H9 (cell line): ENCODE data around the gene CATSPER1. TPM values are rescaled to one million over a fixed set of nuclear protein-coding genes. Genes with fewer than 3 reads are reported as not detected.
A peak's percentile ranks its signal among the peaks of the same experiment; 100 is the strongest.

ENCODE experiments used
- DNase-seq: peaks from one replicate; pipeline ENCODE4 v3.0.0-alpha.2; 2017
- H2AFZ ChIP-seq: one replicate; pipeline ENCODE4 v1.6.1; 2013; ENCODE audit warnings: mild to moderate bottlenecking, low read length, control low read depth, moderate library complexity
- H2AK5ac ChIP-seq: 2 replicates; pipeline ENCODE4 v1.6.1; 2013; ENCODE audit warnings: low read length, control low read depth, mixed read lengths; ENCODE audit not compliant: insufficient read length
- H2BK120ac ChIP-seq: one replicate; pipeline ENCODE4 v1.6.1; 2013; ENCODE audit warnings: low read depth, mild to moderate bottlenecking, low read length, control low read depth, inconsistent platforms; ENCODE audit not compliant: poor library complexity, severe bottlenecking
- H2BK12ac ChIP-seq: 2 replicates; pipeline ENCODE4 v1.6.1; 2013; ENCODE audit warnings: low read length, control low read depth, mixed read lengths, low read depth; ENCODE audit not compliant: insufficient read length
- H2BK15ac ChIP-seq: 2 replicates; pipeline ENCODE4 v1.6.1; 2013; ENCODE audit warnings: low read depth, low read length, control low read depth
- H2BK20ac ChIP-seq: one replicate; pipeline ENCODE4 v1.6.1; 2013; ENCODE audit warnings: low read depth, mild to moderate bottlenecking, low read length, control low read depth, inconsistent platforms; ENCODE audit not compliant: poor library complexity, severe bottlenecking
- H2BK5ac ChIP-seq: 2 replicates; pipeline ENCODE4 v1.6.1; 2013; ENCODE audit warnings: low read length, control low read depth, mixed read lengths; ENCODE audit not compliant: insufficient read length
- H3K14ac ChIP-seq: 2 replicates; pipeline ENCODE4 v1.6.1; 2013; ENCODE audit warnings: low read length, control low read depth; ENCODE audit not compliant: insufficient read depth
- H3K18ac ChIP-seq: 2 replicates; pipeline ENCODE4 v1.6.1; 2013; ENCODE audit warnings: low read depth, mild to moderate bottlenecking, mixed read lengths, low read length, control low read depth; ENCODE audit not compliant: insufficient read length
- H3K23ac ChIP-seq: 2 replicates; pipeline ENCODE4 v1.6.1; 2013; ENCODE audit warnings: low read length, control low read depth, mixed read lengths, low read depth; ENCODE audit not compliant: insufficient read length
- H3K23me2 ChIP-seq: 2 replicates; pipeline ENCODE4 v1.6.1; 2013; ENCODE audit warnings: low read depth, mild to moderate bottlenecking, mixed read lengths, low read length, control low read depth; ENCODE audit not compliant: insufficient read length, poor library complexity, severe bottlenecking
- H3K27ac ChIP-seq: 2 replicates; pipeline ENCODE4 v1.5.1; 2013; ENCODE audit warnings: low read length, control low read depth, mixed read lengths, low read depth; ENCODE audit not compliant: insufficient read length
- H3K27me3 ChIP-seq: 2 replicates; pipeline ENCODE4 v1.6.1; 2013; ENCODE audit warnings: low read length, control low read depth, inconsistent platforms; ENCODE audit not compliant: insufficient read depth
- H3K4ac ChIP-seq: 2 replicates; pipeline ENCODE4 v1.6.1; 2013; ENCODE audit warnings: low read depth, mild to moderate bottlenecking, control low read depth, inconsistent platforms, low read length, moderate library complexity
- H3K4me1 ChIP-seq: 2 replicates; pipeline ENCODE4 v1.6.1; 2013; ENCODE audit warnings: low read length, control low read depth, inconsistent platforms; ENCODE audit not compliant: insufficient read depth
- H3K4me2 ChIP-seq: 2 replicates; pipeline ENCODE4 v1.6.1; 2013; ENCODE audit warnings: low read length, control low read depth, mixed read lengths; ENCODE audit not compliant: insufficient read length, insufficient read depth
- H3K56ac ChIP-seq: 2 replicates; pipeline ENCODE4 v1.6.1; 2013; ENCODE audit warnings: low read depth, mild to moderate bottlenecking, mixed read lengths, low read length, control low read depth; ENCODE audit not compliant: insufficient read length
- H3K79me1 ChIP-seq: 2 replicates; pipeline ENCODE4 v1.6.1; 2013; ENCODE audit warnings: low read depth, mild to moderate bottlenecking, moderate library complexity, low read length, control low read depth, inconsistent platforms; ENCODE audit not compliant: insufficient read depth, poor library complexity, severe bottlenecking
- H3K79me2 ChIP-seq: 2 replicates; pipeline ENCODE4 v1.6.1; 2013; ENCODE audit warnings: low read length, control low read depth, inconsistent platforms; ENCODE audit not compliant: insufficient read depth
- H3K9ac ChIP-seq: 2 replicates; pipeline ENCODE4 v1.6.1; 2013; ENCODE audit warnings: low read length, control low read depth, mixed read lengths; ENCODE audit not compliant: insufficient read length; ENCODE audit errors: extremely low read depth
- H3K9me3 ChIP-seq: one replicate; pipeline ENCODE4 v1.6.1; 2013; ENCODE audit warnings: low read depth, low read length, inconsistent platforms; ENCODE audit not compliant: control insufficient read depth
- H3T11ph ChIP-seq: one replicate; pipeline ENCODE4 v1.6.1; 2013; ENCODE audit warnings: mild to moderate bottlenecking, low read length, control low read depth, inconsistent platforms
- H4K20me1 ChIP-seq: one replicate; pipeline ENCODE4 v1.6.1; 2013; ENCODE audit not compliant: control insufficient read depth, insufficient read length, insufficient read depth
- H4K5ac ChIP-seq: 2 replicates; pipeline ENCODE4 v1.6.1; 2013; ENCODE audit warnings: low read depth, mild to moderate bottlenecking, mixed read lengths, low read length, control low read depth; ENCODE audit not compliant: insufficient read length
- H4K8ac ChIP-seq: replicated peaks from 2 replicates; pipeline ENCODE4 v1.6.1; 2013; ENCODE audit warnings: low read length, control low read depth, mixed read lengths, low read depth; ENCODE audit not compliant: insufficient read length
- H4K91ac ChIP-seq: 2 replicates; pipeline ENCODE4 v1.6.1; 2013; ENCODE audit warnings: low read depth, mild to moderate bottlenecking, moderate library complexity, mixed read lengths, low read length, control low read depth; ENCODE audit not compliant: insufficient read length
- H3K27ac Mint-ChIP-seq, 3 experiments: 2 replicates in 2 of 3; 3 replicates in 1 of 3; pipeline ENCODE4 v1.8.0; 2020 to 2021; ENCODE audit warnings: mixed read lengths in 3 of 3, mild to moderate bottlenecking in 1 of 3, moderate library complexity in 1 of 3
- H3K27me3 Mint-ChIP-seq: 2 replicates; pipeline ENCODE4 v1.8.0; 2021; ENCODE audit warnings: low read depth, mild to moderate bottlenecking, moderate library complexity, mixed read lengths
- H3K36me3 Mint-ChIP-seq, 3 experiments: 2 replicates in 2 of 3; 3 replicates in 1 of 3; pipeline ENCODE4 v1.8.0; 2020 to 2021; ENCODE audit warnings: low read depth in 3 of 3, mixed read lengths in 3 of 3; ENCODE audit not compliant: insufficient read depth in 1 of 3
- H3K4me1 Mint-ChIP-seq, 2 experiments: 2 replicates each; pipeline ENCODE4 v1.8.0; 2020; ENCODE audit warnings: mixed read lengths in 2 of 2
- H3K4me3 Mint-ChIP-seq, 2 experiments: 2 replicates in 1 of 2; 3 replicates in 1 of 2; pipeline ENCODE4 v1.8.0; 2020 to 2021; ENCODE audit warnings: mild to moderate bottlenecking in 2 of 2, mixed read lengths in 2 of 2, moderate library complexity in 1 of 2
- H3K9me3 Mint-ChIP-seq, 2 experiments: 2 replicates in 1 of 2; 3 replicates in 1 of 2; pipeline ENCODE4 v1.8.0; 2020; ENCODE audit warnings: mild to moderate bottlenecking in 2 of 2, mixed read lengths in 2 of 2, moderate library complexity in 1 of 2
- CTCF ChIP-seq: fragments of 200-600 bp; sonication (generic); conservative IDR thresholded peaks from 3 replicates; pipeline ENCODE4 v1.8.0; 2021; ENCODE audit warnings: antibody characterized with exemption, mild to moderate bottlenecking
- WGBS: extraction: QIAGEN DNeasy Blood & Tissue Kit; methylation state at CpG from one replicate; pipeline ENCODE4 v1.1.7; 2013; ENCODE audit warnings: missing lambda C conversion rate, low lambda C conversion rate, mixed read lengths; ENCODE audit not compliant: insufficient read length; ENCODE audit errors: extremely low coverage; 5-methylcytosine and 5-hydroxymethylcytosine counted together
- total RNA-seq: library from RNA; stranded (reverse); gene quantifications from 2 replicates; pipeline ENCODE4 v1.2.1, GENCODE V29; 2021

Gene CATSPER1
- total RNA-seq, 1 experiment from 2014 or later, result not detected

DNA sequence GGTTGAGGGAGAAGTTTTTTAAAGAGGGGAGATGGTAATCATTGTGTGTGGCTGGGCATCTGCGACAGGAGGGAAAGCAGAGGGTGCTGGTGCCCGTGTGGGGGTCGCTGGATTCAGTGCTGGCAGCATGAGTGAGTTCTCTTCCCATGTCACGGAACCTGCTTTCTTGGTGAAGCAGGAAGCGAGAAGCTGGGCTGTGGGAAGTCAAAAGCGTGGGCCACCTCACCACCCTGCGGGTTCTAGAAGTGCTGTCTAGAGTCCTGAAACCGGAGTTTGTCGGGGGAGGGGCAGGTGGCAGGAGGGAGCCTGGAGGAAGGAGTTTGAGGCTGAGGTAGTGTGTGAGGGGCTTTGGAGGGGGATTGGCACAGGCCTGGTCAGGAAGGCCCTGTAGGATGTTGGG, 50.5 kb downstream of the CATSPER1 start:
- Histone ChIP-seq H3K27ac (no peak overlapping the region), H4K20me1 (no peaks in the 10 kb centered on the region), H2BK12ac (no peak overlapping the region), H3K79me2 (no peaks in the 10 kb centered on the region), H2BK20ac (no peak overlapping the region), H3K9me3 (no peaks in the 10 kb centered on the region), H2BK15ac (no peak overlapping the region), H3K4me2 (no peak overlapping the region), H3K9ac (no peak overlapping the region), H2BK120ac (no peak overlapping the region), H3K23me2 (no peaks in the 10 kb centered on the region), H3K14ac (no peak overlapping the region), H3K79me1 (no peaks in the 10 kb centered on the region), H3T11ph (no peak overlapping the region), H4K5ac (no peak overlapping the region), H3K23ac (no peak overlapping the region), H3K4me1 (no peaks in the 10 kb centered on the region), H2AFZ (no peak overlapping the region), H3K27me3 (no peaks in the 10 kb centered on the region), H3K4ac (no peak overlapping the region), H4K91ac (no peak overlapping the region), H4K8ac (no peak overlapping the region), H2BK5ac (no peak overlapping the region), H3K56ac (no peak overlapping the region), H2AK5ac (no peak overlapping the region), H3K18ac (no peak overlapping the region)
- Mint-ChIP-seq H3K4me1 (no peaks in the 10 kb centered on the region), H3K36me3 (peaks cover 33 to 63% (median 60%) of the 10 kb centered on the region in 3 experiments; a peak in 6 of 7 replicates), H3K27me3 (no peaks in the 10 kb centered on the region; the same call in 1 of the 2 replicates), H3K9me3 (no peaks in the 10 kb centered on the region), H3K4me3 (peak overlapping the region in 1 of 2 experiments; percentile 6; a peak in 1 of 5 replicates), H3K27ac (peak overlapping the region in 2 of 3 experiments; percentile 61 to 88; a peak in 4 of 7 replicates)
- no CpG with 5 or more reads among the region's 9 CpGs for WGBS
- TF ChIP-seq CTCF, result no peak
- DNase-seq, result no peak
